B cell (primary cell): Measurements from ENCODE around the gene RIT2. TPM values are rescaled to one million over a fixed set of nuclear protein-coding genes. Genes with fewer than 3 reads are reported as not detected.

ENCODE experiments used
- ATAC-seq: fragments of 200-7000 bp; cut with Tn5 transposase; one replicate; pipeline ENCODE4 v1.10.0; 2021; ENCODE audit warnings: low read depth, mild to moderate bottlenecking, moderate number of reproducible peaks, moderate library complexity
- CTCF ChIA-PET: fragments of 350-600 bp; sonication (Branson Sonifier 250); formaldehyde crosslinking; loops from one replicate; lab custom pipeline; 2021; ENCODE audit warnings: antibody characterized with exemption, inconsistent platforms; lab: Charles Lee
- POLR2A ChIA-PET: fragments of 350-600 bp; sonication (Branson Sonifier 250); formaldehyde crosslinking; loops from one replicate; lab custom pipeline; 2021; ENCODE audit warnings: antibody characterized with exemption; lab: Charles Lee
- DNase-seq: peaks from one replicate; pipeline ENCODE4 v3.0.0; 2013
- H2AFZ ChIP-seq: 2 replicates; pipeline ENCODE4 v1.6.1; 2012; ENCODE audit warnings: mild to moderate bottlenecking, low read depth, low read length; ENCODE audit not compliant: insufficient read depth, poor library complexity, severe bottlenecking
- H3K27ac ChIP-seq, 2 donors: 1 replicate in 1 of 2; 2 replicates in 1 of 2; pipeline ENCODE4 v1.5.1; 2012 to 2013; ENCODE audit warnings: low read length in 2 of 2, mild to moderate bottlenecking in 2 of 2, moderate library complexity in 1 of 2
- H3K27me3 ChIP-seq, 4 experiments: fragments of 200-600 bp in 1 of 4; sonication (generic) in 1 of 4; replicated peaks in 1 of 4; 1 replicate in 2 of 4; 2 replicates in 2 of 4; pipeline versions ENCODE4 v1.6.1 to v1.7.0; 2013 to 2016; ENCODE audit warnings: low read length in 3 of 4, mild to moderate bottlenecking in 2 of 4, mixed read lengths in 1 of 4, moderate library complexity in 1 of 4; ENCODE audit not compliant: insufficient read depth in 4 of 4, control insufficient read depth in 3 of 4; ENCODE audit errors: control extremely low read depth in 1 of 4
- H3K36me3 ChIP-seq, 2 experiments: replicated peaks in 1 of 2; 1 replicate in 1 of 2; 2 replicates in 1 of 2; pipeline versions ENCODE4 v1.6.1 to v1.7.1; 2013; ENCODE audit warnings: low read length in 1 of 2; ENCODE audit not compliant: insufficient read depth in 2 of 2, control insufficient read depth in 1 of 2; ENCODE audit errors: control extremely low read depth in 1 of 2, extremely low read depth in 1 of 2
- H3K4me1 ChIP-seq, 2 donors: fragments of 200-600 bp in 1 of 2; sonication (generic) in 1 of 2; 1 replicate in 1 of 2; 2 replicates in 1 of 2; pipeline versions ENCODE4 v1.5.1 to v1.6.1; 2013 to 2017; ENCODE audit warnings: low read length in 2 of 2; ENCODE audit not compliant: control insufficient read depth in 2 of 2, insufficient read depth in 2 of 2
- H3K4me2 ChIP-seq: replicated peaks from 2 replicates; pipeline ENCODE3; 2012; ENCODE audit warnings: mild to moderate bottlenecking, low read depth, low read length; ENCODE audit not compliant: poor library complexity, severe bottlenecking
- H3K4me3 ChIP-seq, 5 experiments: fragments of 200-600 bp in 1 of 5; sonication (generic) in 1 of 5; 1 replicate in 3 of 5; 2 replicates in 2 of 5; pipeline versions ENCODE4 v1.5.1 to v1.7.0; 2011 to 2016; ENCODE audit warnings: low read length in 4 of 5, mild to moderate bottlenecking in 4 of 5, low read depth in 2 of 5, control low read depth in 1 of 5, moderate library complexity in 1 of 5; ENCODE audit not compliant: insufficient read depth in 1 of 5; ENCODE audit errors: control extremely low read depth in 1 of 5, extremely low read depth in 1 of 5
- H3K79me2 ChIP-seq: fragments of 200-600 bp; sonication (generic); one replicate; pipeline ENCODE4 v1.6.0; 2016; ENCODE audit warnings: low read length; ENCODE audit not compliant: control insufficient read depth, insufficient read depth
- H3K9ac ChIP-seq: fragments of 200-600 bp; sonication (generic); 2 replicates; pipeline ENCODE4 v1.6.1; 2017; ENCODE audit warnings: mild to moderate bottlenecking, low read length, moderate library complexity
- H3K9me3 ChIP-seq, 3 donors: one replicate each; pipeline versions ENCODE4 v1.6.1 to v1.7.1; 2013; ENCODE audit warnings: low read length in 2 of 3; ENCODE audit not compliant: control insufficient read depth in 2 of 3, insufficient read depth in 1 of 3; ENCODE audit errors: control extremely low read depth in 1 of 3
- H4K20me1 ChIP-seq: 2 replicates; pipeline ENCODE4 v1.6.0; 2012; ENCODE audit warnings: mild to moderate bottlenecking, low read length; ENCODE audit not compliant: insufficient read depth, control insufficient read depth, poor library complexity, severe bottlenecking
- H3K27ac Mint-ChIP-seq: one replicate; pipeline ENCODE4 v1.8.0; 2021; ENCODE audit warnings: mixed read lengths
- H3K27me3 Mint-ChIP-seq: one replicate; pipeline ENCODE4 v1.8.0; 2021; ENCODE audit warnings: mixed read lengths
- H3K4me1 Mint-ChIP-seq: one replicate; pipeline ENCODE4 v1.8.0; 2021; ENCODE audit warnings: mixed read lengths
- H3K4me3 Mint-ChIP-seq: one replicate; pipeline ENCODE4 v1.8.0; 2021; ENCODE audit warnings: mixed read lengths
- H3K9me3 Mint-ChIP-seq: one replicate; pipeline ENCODE4 v1.8.0; 2022; ENCODE audit warnings: mixed read lengths; ENCODE audit not compliant: insufficient read depth
- EZH2 ChIP-seq: IDR thresholded peaks from 2 replicates; pipeline ENCODE4 v1.6.1; 2012; ENCODE audit warnings: borderline replicate concordance, low read depth, mild to moderate bottlenecking, moderate library complexity, low read length; ENCODE audit not compliant: insufficient read depth, poor library complexity, severe bottlenecking
- WGBS: methylation state at CpG from one replicate; pipeline ENCODE4 v1.1.5; 2013; ENCODE audit warnings: missing lambda C conversion rate; ENCODE audit not compliant: insufficient coverage; 5-methylcytosine and 5-hydroxymethylcytosine counted together
- intact Hi-C: fragments of 100-400 bp; cut with micrococcal nuclease; formaldehyde crosslinking; loops from one replicate; pipeline ENCODE4 v1.10.0; 2022
- polyA plus RNA-seq: library from polyadenylated mRNA; depleted of rRNA; stranded (reverse); fragments of >200 nt; gene quantifications from 2 replicates; pipeline ENCODE4 v1.2.3, GENCODE V29; 2012
- total RNA-seq, 2 donors: library from RNA; stranded (reverse); fragments of 120-200 nt in 1 of 2; gene quantifications; 1 replicate in 1 of 2; 2 replicates in 1 of 2; pipeline versions ENCODE4 v1.2.3 to v1.2.4, GENCODE V29; 2013 to 2022
- TF ChIP-seq, protein P1 (sequence below): fragments of 200-600 bp; IDR thresholded peaks from one replicate; pipeline ENCODE4 v1.8.0; 2022; ENCODE audit warnings: antibody characterized with exemption, mild to moderate bottlenecking

RIT2 gene
- total and polyA plus RNA-seq, 2 donors (not counting 1 experiment from before 2014, with no cell fraction given), result not detected

DNA sequence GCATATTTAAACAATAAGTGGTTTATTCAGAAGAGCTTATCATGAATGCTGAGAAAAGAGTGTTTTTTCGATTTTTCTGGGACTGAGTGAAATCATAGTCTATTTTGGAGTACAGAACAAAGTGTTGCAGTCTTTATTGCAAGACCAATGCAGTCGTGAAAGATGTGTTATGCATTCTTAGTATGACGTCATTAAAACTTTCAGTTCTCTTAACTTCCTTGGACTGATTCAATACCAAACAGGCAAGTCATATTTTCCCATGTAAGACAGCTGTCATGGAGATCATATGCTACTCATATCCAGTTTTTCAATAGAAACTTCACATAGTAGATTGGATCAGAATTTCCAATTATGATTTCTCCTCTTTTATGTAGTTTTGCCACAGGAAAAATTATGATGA lies 92.6 kb downstream of the RIT2 start:
- CTCF ChIA-PET, result no interaction called here
- Histone ChIP-seq H3K9ac (no peak overlapping the region), H3K9me3 (no peaks in the 10 kb centered on the region), H3K4me1 (no peaks in the 10 kb centered on the region), H3K36me3 (no peaks in the 10 kb centered on the region), H3K4me2 (no peak overlapping the region), H4K20me1 (no peaks in the 10 kb centered on the region), H3K27ac (no peak overlapping the region), H3K27me3 (no peaks in the 10 kb centered on the region), H3K4me3 (no peak overlapping the region), H2AFZ (no peak overlapping the region), H3K79me2 (no peaks in the 10 kb centered on the region)
- peaks cover 4% of the 10 kb centered on the region for H3K9me3 Mint-ChIP-seq
- H3K4me1 Mint-ChIP-seq, result no peaks in the 10 kb centered on the region
- POLR2A ChIA-PET, result no interaction called here
- H3K27me3 Mint-ChIP-seq, result no peaks in the 10 kb centered on the region
- no CpG with 5 or more reads among the region's 3 CpGs for WGBS
- ATAC-seq, result no peak
- H3K27ac Mint-ChIP-seq, result no peak overlapping the region
- DNase-seq, result no peak
- intact Hi-C loops, result no loop called here
- H3K4me3 Mint-ChIP-seq, result no peak overlapping the region
- TF ChIP-seq, protein P1, sequence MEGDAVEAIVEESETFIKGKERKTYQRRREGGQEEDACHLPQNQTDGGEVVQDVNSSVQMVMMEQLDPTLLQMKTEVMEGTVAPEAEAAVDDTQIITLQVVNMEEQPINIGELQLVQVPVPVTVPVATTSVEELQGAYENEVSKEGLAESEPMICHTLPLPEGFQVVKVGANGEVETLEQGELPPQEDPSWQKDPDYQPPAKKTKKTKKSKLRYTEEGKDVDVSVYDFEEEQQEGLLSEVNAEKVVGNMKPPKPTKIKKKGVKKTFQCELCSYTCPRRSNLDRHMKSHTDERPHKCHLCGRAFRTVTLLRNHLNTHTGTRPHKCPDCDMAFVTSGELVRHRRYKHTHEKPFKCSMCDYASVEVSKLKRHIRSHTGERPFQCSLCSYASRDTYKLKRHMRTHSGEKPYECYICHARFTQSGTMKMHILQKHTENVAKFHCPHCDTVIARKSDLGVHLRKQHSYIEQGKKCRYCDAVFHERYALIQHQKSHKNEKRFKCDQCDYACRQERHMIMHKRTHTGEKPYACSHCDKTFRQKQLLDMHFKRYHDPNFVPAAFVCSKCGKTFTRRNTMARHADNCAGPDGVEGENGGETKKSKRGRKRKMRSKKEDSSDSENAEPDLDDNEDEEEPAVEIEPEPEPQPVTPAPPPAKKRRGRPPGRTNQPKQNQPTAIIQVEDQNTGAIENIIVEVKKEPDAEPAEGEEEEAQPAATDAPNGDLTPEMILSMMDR, result no peak
- no peak for TF ChIP-seq EZH2

DNA sequence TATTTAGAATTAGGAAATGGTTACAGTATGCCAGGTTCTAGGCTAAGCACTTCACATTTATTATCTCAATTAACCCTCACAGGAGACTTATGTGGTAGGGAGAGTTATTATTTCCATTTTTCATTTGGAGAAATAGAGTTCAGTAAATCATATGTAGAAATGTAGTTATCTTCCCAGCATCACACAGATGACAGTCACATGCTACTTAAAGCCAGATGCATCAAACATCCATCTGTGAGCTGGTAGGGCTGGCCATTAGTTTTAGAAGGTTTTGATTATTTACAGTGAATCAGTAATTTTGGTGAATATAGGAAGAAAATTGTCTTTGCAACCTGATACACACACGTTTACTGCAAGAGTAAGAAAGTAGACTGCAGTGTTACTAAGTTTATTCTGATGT lies 97.9 kb downstream of the RIT2 start:
- intact Hi-C loops, result no loop called here
- no peak for DNase-seq
- Mint-ChIP-seq H3K27ac (no peak overlapping the region), H3K4me3 (no peak overlapping the region), H3K4me1 (no peaks in the 10 kb centered on the region), H3K27me3 (no peaks in the 10 kb centered on the region), H3K9me3 (peaks cover 4% of the 10 kb centered on the region)
- CTCF ChIA-PET, result no interaction called here
- H3K9me3 ChIP-seq, result no peaks in the 10 kb centered on the region
- H3K79me2 ChIP-seq, result no peaks in the 10 kb centered on the region
- no peaks in the 10 kb centered on the region for H4K20me1 ChIP-seq
- no CpG with 5 or more reads among the region's 1 CpG for WGBS
- H3K4me1 ChIP-seq, result no peaks in the 10 kb centered on the region
- ATAC-seq, result no peak
- H3K27me3 ChIP-seq, result no peaks in the 10 kb centered on the region
- POLR2A ChIA-PET, result no interaction called here
- no peak overlapping the region for H3K4me2 ChIP-seq
- no peaks in the 10 kb centered on the region for H3K36me3 ChIP-seq
- H2AFZ ChIP-seq, result no peak overlapping the region
- TF ChIP-seq, protein P1, result no peak
- TF ChIP-seq EZH2, result no peak
- no peak overlapping the region for H3K4me3 ChIP-seq
- H3K9ac ChIP-seq, result no peak overlapping the region
- H3K27ac ChIP-seq, result no peak overlapping the region
